22Rv1 (cell line): Measurements from ENCODE around the gene USP24.

ENCODE experiments used
- H3K27ac ChIP-seq: fragments of 450-650 bp; 2 replicates; pipeline ENCODE4 v1.5.1; 2017
- CTCF ChIP-seq: fragments of 450-650 bp; IDR thresholded peaks from 2 replicates; pipeline ENCODE4 v1.5.1; 2017; ENCODE audit warnings: mild to moderate bottlenecking
- ZFX ChIP-seq: fragments of 450-650 bp; IDR thresholded peaks from 2 replicates; pipeline ENCODE4 v1.6.1; 2017; ENCODE audit warnings: antibody characterized with exemption, borderline replicate concordance

The USP24 gene

GRCh38 chr1:55049271-55049913, 165.8 kb downstream of the USP24 start:
- TF ChIP-seq CTCF (no peak), ZFX (no peak)
- no peak overlapping the region for H3K27ac ChIP-seq

GRCh38 chr1:55048453-55049270, 166.5 kb downstream of the USP24 start:
- TF ChIP-seq CTCF (no peak), ZFX (no peak)
- H3K27ac ChIP-seq: no peak overlapping the region

- H3K27ac ChIP-seq: no peak overlapping the region
- TF ChIP-seq CTCF: no peak
- no peak for TF ChIP-seq ZFX
Measured at GRCh38 chr1:55047611-55048010, 167.6 kb downstream of the USP24 start.

- no peak overlapping the region for H3K27ac ChIP-seq
- TF ChIP-seq ZFX: no peak
- no peak for TF ChIP-seq CTCF
Measured at GRCh38 chr1:55046871-55047270, 168.3 kb downstream of the USP24 start.

GRCh38 chr1:55045430-55045829, 169.7 kb downstream of the USP24 start:
- no peak overlapping the region for H3K27ac ChIP-seq
- TF ChIP-seq CTCF (no peak), ZFX (no peak)

- no peak overlapping the region for H3K27ac ChIP-seq
- TF ChIP-seq CTCF: no peak
- TF ChIP-seq ZFX: no peak
Measured at GRCh38 chr1:55044617-55045397, 170.4 kb downstream of the USP24 start.
